A204.1 (cell line): ENCODE data around the gene NELL2.
"Not testable (repeated sequence)": the region's sequence is repeated elsewhere in the genome, so short reads cannot be mapped to it uniquely, and the experiment has no call there.

ENCODE experiments used
- FAIRE-seq: peaks from 2 replicates; lab custom pipeline; 2012; peaks lifted over from hg19 to GRCh38; lab: Jason Lieb, UNC

The NELL2 gene

GRCh38 chr12:44694017-44694416, 182.1 kb downstream of the NELL2 start:
- FAIRE-seq, result no peak

- FAIRE-seq, result no peak
Observed at GRCh38 chr12:44689587-44689986, 186.5 kb downstream of the NELL2 start.

- FAIRE-seq, result not testable (repeated sequence)
Observed at GRCh38 chr12:44686821-44687432, 189.2 kb downstream of the NELL2 start.

- FAIRE-seq, result no peak
Observed at GRCh38 chr12:44677724-44678123, 198.4 kb downstream of the NELL2 start.

- FAIRE-seq, result no peak
Observed at GRCh38 chr12:44674875-44675274, 201.2 kb downstream of the NELL2 start.

- no peak for FAIRE-seq
Observed at GRCh38 chr12:44673811-44674210, 202.3 kb downstream of the NELL2 start.

- no peak for FAIRE-seq
Observed at GRCh38 chr12:44672042-44672441, 204.1 kb downstream of the NELL2 start.

- FAIRE-seq, result no peak
Observed at GRCh38 chr12:44668443-44668842, 207.7 kb downstream of the NELL2 start.

GRCh38 chr12:44667461-44667860, 208.7 kb downstream of the NELL2 start:
- FAIRE-seq, result no peak

- FAIRE-seq, result no peak
Observed at GRCh38 chr12:44663291-44663690, 212.8 kb downstream of the NELL2 start.

- FAIRE-seq, result no peak
Observed at GRCh38 chr12:44655846-44656245, 220.3 kb downstream of the NELL2 start.

- no peak for FAIRE-seq
Observed at GRCh38 chr12:44654646-44655639, 221.2 kb downstream of the NELL2 start.

GRCh38 chr12:44653861-44654527, 222.1 kb downstream of the NELL2 start:
- no peak for FAIRE-seq

- no peak for FAIRE-seq
Observed at GRCh38 chr12:44649693-44650092, 226.4 kb downstream of the NELL2 start.

- FAIRE-seq, result no peak
Observed at GRCh38 chr12:44647917-44648690, 228.0 kb downstream of the NELL2 start.

- FAIRE-seq, result no peak
Observed at GRCh38 chr12:44640427-44641190, 235.5 kb downstream of the NELL2 start.

GRCh38 chr12:44637875-44638274, 238.2 kb downstream of the NELL2 start:
- FAIRE-seq, result no peak

GRCh38 chr12:44628180-44628579, 247.9 kb downstream of the NELL2 start:
- no peak for FAIRE-seq

GRCh38 chr12:44627387-44628166, 248.5 kb downstream of the NELL2 start:
- no peak for FAIRE-seq

GRCh38 chr12:44626883-44627282, 249.2 kb downstream of the NELL2 start:
- FAIRE-seq, result no peak

GRCh38 chr12:44618946-44619345, 257.2 kb downstream of the NELL2 start:
- FAIRE-seq, result no peak
